Right forelimb (tissue), 1 donor: Measurements from ENCODE around the gene TMEM131.
"Not testable (repeated sequence)": the region's sequence is repeated elsewhere in the genome, so short reads cannot be mapped to it uniquely, and the experiment has no call there.

ENCODE experiments used
- DNase-seq: peaks from one replicate; pipeline ENCODE4 v3.0.0-alpha.2; 2018

Gene TMEM131, protein sequence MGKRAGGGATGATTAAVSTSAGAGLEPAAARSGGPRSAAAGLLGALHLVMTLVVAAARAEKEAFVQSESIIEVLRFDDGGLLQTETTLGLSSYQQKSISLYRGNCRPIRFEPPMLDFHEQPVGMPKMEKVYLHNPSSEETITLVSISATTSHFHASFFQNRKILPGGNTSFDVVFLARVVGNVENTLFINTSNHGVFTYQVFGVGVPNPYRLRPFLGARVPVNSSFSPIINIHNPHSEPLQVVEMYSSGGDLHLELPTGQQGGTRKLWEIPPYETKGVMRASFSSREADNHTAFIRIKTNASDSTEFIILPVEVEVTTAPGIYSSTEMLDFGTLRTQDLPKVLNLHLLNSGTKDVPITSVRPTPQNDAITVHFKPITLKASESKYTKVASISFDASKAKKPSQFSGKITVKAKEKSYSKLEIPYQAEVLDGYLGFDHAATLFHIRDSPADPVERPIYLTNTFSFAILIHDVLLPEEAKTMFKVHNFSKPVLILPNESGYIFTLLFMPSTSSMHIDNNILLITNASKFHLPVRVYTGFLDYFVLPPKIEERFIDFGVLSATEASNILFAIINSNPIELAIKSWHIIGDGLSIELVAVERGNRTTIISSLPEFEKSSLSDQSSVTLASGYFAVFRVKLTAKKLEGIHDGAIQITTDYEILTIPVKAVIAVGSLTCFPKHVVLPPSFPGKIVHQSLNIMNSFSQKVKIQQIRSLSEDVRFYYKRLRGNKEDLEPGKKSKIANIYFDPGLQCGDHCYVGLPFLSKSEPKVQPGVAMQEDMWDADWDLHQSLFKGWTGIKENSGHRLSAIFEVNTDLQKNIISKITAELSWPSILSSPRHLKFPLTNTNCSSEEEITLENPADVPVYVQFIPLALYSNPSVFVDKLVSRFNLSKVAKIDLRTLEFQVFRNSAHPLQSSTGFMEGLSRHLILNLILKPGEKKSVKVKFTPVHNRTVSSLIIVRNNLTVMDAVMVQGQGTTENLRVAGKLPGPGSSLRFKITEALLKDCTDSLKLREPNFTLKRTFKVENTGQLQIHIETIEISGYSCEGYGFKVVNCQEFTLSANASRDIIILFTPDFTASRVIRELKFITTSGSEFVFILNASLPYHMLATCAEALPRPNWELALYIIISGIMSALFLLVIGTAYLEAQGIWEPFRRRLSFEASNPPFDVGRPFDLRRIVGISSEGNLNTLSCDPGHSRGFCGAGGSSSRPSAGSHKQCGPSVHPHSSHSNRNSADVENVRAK (N-terminal part only)

DNA sequence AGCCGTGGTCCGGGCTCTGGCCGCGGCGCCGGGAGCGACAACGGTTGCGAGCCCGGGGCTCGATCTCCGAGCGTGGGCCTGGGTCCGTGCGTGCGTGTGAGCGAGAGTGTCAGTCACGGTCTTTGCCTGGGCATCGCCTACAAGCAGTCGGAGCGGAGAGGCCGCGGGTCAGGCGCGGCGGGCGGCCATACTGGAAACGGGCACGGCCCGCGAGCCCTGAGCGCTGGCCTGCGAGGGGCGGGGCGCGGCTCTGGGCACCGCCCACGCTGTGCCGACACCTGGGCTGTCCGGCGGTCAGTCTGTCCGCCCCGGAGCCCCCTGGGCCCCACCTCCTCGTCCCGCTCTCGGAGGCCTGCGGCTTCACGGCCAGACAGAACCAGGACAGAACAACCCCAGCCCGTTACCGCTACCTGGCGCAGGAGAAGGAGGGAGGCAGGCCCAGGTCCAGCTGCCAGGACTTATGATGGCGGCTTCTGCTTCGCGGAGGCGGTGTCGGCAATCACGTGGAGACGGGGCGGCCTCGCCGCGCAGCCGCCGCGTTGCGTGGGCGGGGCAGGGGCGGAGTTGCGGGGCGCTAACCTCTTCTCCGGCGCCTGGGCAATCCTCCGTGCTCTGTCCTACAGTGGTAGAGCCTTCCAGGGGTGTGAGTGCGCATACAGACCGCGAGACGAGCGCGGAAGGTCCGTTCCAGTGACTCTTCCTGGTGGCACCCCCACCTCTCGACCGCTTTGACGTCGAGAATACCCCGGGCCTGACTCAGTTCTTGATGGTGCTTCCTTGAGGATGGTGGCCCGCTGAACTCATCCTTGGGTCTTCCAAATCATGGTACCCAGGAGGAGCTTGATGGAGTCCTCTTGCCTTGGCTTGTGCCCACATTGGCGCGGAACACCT, at the start of gene TMEM131:
Gene TMEM131, minus strand, starts transcription at position 215 of the 891 bp plus-strand sequence. CDS start 286 bp downstream, outside the sequence.
- DNase-seq, result peak; percentile 97

DNA sequence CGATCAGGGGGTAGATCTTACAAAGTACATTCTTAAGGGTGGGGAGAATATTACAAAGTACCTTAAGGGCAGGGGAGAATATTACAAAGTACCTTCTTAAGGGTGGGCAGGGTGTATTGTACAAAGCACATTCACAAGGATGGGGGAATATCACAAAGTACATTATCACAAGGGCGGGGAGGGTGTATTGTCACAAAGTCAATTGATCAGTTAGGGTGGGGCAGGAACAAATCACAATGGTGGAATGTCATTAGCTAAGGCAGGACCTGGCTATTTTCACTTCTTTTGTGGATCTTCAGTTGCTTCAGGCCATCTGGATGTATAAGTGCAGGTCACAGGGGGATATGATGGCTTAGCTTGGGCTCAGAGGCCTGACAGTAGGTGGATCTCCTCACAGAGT, 49.0 kb upstream of the TMEM131 start:
- DNase-seq, result not testable (repeated sequence)

DNA sequence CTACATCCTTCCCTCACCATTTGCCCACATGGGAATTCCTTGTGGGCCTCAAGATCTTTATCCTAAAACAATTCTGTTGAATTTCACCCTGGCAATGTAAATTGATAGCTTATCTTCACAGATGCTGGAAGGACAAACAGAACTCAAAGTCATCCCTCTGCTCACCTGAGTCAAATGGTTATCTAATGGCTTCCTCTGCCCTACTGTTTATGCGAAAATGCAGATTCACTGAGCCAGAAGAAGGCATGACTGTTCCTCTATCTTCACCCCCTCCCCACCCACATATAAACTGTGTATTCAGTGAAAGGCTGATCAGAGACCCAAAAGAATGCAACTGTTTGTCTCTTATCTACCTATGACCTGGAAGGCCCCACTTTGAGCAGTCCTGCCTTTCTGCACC, 47.4 kb upstream of the TMEM131 start:
- DNase-seq, result no peak

DNA sequence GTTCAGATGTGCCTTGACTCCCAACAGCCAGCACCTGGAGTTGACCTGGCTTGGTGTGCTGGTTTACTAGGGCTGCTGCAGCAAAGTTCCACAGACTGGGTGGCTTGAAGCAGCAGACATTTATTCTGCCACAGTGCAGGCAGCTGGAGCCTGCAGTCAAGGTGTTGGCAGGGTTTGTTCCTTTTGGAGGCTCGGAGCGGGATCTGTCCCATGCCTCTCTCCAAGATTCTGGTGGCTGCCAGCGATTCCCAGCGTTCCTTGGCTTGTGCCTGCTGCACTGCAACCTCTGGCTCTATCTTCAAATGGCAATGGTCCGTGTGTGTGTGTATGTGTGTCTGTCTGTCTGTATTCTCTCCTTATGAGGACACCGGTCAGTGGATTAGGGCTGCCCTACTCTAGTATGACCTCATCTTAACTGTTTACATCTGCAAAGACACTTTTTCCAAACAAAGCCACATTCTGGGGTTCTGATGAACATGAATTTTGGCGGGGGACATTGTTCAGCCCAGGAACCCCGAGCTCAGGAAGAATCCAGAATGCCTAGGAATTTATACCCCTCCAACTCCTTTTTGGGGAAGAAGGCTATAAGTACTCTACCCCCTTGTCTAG, 44.7 kb upstream of the TMEM131 start:
- no peak for DNase-seq

DNA sequence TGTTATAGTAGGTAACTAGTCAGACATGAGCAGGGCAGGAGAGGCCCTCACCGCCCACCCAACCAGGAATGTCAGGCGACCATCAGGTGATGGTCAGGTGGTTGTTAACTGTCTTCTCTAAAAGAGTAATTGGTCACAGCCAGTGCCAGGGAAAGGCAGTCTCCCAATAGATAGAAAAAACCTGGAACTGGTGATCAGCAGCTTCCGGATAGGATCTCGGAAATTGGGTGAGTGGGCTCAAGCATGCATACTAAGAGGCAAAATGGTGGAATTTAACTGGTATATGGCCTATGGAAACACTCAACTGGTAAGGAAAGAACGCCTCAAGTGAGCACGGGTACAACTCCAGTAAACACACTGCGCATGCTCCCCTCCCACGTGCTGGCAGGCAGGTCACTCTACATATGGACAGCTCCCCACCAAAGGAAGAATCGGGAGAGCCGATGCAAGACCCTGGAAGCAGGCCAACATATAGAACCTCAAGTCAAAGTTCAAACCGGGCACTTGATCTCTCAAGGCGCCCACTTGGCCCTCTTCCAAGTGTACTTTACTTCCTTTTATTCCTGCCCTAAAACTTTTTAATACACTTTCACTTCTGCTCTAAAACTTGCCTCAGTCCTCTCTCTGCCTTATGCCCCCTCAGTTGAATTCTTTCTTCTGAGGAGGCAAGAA, 43.5 kb upstream of the TMEM131 start:
- no peak for DNase-seq

DNA sequence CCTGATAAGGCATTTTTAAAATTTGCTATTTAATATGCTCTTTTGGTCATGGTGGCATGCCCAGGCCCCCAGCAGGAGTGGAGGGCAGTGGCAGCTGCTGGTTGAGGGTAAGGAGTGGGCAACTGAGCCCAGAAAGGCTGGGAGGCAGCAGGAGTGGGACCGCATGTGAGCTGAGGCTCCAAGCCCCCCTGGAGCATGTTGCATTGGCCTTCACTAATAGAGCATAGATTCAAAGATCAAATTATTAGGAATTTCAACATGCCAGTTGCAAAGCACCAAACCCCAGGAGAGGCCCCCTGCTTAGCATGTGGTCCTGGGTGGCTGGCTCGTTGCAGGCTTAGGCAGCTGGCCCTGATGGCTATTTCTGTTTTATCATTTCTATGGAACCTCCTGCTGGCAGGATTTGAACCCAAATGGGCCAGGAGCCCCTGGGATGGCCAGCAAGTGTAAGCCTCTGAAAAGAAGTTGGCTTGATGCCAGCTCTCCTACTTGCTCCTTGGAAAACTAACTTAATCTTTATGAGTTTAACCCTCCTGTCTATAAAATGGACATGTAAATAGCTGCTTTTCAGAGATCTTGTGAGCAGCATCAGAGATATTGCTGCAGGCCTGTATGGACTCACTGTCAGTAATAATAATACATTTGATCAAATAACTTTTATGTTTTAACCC, 42.1 kb upstream of the TMEM131 start:
- DNase-seq, result no peak

DNA sequence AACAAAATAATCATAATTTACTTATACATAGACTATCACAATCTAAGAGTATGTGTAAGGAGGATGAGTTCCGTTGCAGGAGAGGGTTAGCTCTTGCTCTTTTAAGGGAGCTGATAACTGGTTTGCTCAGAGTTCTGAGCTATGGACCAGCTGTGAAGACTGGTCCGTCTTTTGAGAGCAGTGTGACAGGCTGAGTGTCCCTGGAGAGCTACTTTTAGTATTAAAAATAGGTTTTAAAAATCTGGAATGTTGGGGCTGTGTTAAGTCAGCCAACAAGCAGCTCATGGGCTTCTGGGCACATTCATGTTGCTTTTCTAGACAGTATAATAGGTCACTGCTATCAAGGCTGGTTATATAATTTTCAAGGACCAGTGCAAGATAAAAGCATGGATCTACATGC, 41.5 kb upstream of the TMEM131 start:
- no peak for DNase-seq

DNA sequence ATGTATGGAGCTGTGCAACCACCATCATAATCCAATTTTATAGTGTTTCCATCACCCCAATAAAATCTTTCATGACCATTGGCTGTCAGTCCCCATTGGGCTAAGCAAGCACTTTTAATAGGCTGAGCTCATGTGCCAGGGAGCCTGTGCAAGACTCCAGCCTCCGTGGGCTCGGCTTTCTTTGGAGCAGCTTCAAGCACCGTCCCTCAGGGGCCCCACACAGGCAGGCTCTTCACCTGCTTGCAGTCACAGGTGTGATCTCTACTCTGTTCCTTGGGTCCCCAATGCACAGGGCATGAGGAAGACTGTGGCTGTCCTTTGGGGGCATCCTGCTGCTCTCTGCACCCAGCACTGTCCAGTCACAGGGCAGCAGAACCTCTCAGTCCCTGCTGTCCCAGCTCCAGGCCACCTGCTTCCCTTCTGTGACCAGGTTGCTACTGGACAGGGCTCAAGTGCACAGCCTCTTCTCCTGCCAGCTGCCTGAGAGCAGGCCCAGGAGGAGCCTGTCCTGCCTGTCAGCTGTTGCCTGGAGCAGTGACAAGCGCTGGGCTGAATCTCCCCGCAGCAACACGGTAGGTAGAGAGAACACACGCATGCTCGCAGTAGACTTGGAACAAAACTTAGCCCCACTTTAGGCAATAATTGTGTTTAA, 40.7 kb upstream of the TMEM131 start:
- DNase-seq, result no peak

DNA sequence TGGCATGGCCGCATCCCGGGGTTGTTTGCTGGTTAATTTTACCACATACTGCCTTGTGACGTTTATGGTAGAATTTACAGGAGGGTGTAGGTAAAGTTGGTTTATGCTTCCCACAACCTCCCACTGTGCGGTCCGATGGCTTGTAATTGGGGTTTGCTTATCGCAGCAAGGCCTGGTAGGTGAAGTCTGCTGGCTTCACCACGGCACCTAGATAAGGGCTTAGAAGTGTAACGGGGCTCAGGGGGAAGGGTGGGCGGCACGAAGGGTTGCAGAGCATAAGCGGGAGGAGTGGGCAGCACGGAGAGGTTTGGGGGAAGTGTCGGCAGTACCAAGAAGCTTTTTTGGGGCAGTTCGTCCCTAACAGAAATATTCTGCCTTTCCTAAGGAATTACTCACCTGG, 39.0 kb upstream of the TMEM131 start:
- DNase-seq, result no peak

DNA sequence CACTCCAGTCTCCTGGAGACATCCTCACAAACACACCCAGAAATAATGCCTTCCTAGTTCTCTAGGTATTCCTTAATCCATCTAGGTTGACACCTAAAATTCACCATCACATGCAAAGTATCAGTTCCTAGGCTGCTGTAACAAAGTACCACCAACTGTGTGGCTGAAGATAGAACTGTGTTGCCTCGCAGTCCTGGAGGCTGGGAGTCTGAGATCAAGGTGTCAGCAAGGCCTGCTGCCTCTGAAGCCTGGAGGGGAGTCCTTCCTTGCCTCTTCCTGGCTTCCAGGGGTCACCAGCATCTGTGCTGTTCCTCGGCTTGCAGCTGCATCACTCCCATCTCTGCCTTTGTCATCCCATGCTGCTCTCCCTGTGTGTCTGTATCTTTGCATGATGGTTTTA, 36.3 kb upstream of the TMEM131 start:
- DNase-seq, result no peak

DNA sequence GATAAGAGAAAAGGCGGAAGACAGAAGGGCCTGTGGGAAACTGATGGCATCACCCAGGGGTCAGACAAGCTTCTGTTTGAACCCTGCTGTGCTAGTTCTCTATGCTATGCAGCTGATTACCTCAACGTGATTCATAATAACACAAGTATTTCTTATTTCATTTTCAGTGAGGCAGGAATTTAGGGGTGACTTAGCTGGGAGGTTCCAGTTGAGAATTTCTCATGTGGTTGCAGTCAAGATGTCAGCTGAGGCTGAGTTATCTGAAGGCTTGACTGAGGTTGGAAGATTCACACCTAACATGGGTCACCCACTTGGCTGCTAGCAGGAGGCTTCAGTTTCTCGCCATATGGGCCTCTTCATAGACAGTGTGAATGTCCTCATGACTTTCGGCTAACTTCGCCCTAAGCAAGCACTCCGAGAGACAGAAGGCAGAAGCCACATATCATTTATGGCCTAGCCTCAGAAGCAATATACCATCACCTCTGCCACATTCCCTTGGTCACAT, 34.0 kb upstream of the TMEM131 start:
- DNase-seq, result no peak

DNA sequence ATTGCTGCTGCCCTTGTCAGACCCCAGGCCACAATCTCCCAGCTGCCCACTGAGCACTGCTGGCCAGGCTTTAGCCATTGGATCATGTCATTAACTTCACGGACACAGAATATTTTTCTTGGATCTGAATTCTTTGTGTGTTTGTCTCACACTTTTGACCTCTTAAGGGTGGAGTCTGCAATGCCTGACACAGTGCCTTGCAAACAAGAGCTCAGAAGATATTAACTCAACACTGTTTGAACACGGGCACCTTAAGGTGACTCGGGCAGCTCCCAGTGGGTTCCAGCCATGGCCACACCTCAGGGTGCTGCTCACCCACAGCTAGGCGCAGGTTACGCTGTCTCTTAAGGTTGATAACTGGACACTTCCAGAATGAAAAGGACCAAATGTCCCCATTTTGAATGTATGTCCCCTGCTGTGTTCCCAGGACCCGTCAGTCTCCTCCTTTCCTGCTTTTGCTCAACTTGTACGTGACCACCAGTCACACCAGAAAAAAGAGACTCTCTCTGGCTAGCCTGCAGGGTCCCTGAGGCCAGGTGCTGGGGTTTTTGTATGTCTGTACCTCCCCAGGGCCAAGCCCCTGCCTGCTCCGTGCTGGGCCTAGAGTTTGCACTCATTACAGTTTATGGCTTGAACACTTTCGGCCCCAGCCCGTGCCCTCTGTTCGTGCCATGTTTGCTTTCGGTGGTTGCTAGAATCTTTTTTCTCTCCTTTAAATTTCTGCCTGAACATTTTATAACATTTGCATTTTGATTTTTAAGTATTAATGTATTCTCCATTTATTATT, 33.4 kb upstream of the TMEM131 start:
- DNase-seq, result no peak

DNA sequence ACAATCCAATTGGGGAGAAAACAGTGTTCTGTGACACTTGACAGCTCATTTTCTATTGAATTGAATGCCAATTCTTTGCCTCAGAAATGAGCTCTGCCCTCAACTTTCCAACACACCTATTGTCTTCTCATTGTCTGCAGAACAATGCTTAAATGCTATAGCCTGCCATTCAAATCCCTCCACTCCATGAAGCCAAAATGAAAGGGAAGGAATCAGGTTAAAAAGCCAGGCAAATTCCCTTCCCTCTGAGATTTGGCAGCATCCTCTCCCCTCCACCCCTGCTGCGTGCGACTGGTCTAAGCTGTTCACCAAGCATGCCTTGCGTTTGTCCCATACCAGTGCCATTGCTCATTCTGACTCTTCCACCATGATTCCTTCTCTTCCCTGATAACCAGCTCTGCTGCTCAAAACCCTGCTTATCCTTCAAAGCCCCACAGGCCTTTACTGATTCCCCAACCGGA, 32.4 kb upstream of the TMEM131 start:
- DNase-seq, result no peak

DNA sequence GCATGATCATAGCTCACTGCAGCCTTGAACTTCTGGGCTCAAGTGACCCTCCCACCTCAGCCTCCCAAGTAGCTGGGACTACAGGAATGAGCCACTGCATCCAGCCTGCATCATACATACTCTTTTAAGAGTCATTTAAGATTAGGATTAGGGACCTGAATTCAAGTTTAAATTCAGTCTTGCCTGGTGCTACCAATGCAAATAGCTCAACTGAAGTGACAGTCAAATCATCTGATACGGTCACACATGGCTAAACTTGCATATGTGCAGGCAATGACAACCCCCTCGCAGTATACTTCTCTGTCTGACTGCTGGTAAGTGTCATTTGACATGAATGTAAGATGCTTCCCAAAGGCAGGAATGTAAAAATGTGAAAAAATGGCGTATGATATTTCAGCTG, 31.8 kb upstream of the TMEM131 start:
- no peak for DNase-seq

DNA sequence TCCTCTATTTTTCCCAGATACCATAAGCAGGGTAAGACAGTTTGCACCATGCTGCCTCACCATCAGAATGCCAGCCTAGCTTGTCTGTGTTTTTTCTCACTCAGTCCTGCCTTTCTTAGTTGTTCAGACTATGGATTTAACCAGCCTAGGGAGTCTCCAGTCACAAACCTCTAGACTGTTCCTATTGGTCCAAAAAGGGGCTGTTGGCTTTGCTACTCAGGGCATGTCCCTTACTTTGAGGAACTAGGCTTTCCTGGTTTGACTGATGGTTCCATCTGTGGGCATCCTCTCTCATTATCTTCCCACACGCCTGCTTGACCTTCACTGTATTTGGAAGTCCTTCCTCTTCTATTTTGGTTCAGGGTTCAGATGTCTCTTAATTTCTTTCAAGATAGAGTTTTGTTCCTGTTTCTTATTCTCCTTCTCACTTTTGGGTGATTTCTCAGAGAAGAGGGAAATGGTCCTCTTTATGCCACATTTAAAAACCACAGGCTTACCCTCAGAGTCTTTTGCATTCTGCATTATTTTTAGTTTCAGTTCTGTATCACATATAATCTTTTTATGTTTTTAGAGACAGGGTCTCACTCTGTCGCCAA, 31.3 kb upstream of the TMEM131 start:
- no peak for DNase-seq

DNA sequence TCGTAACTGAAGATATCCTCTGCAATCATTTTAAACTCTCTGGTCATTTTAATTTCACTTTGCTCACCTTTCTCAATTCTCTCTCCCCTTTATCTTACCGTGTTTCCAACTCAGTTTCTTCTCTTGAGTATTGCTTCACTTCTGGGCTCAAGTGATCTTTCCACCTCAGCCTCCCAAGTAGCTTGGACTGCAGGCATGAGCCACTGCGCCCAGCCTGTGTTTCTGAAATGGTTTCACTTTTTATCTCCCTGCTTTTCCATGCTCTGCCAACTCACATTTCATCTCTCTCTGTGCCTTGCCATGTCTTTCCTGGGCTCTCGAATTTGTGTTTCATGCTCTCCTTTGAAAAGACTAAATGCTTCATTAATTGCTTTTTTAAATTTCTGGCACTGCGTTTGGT, 30.5 kb upstream of the TMEM131 start:
- DNase-seq, result no peak

DNA sequence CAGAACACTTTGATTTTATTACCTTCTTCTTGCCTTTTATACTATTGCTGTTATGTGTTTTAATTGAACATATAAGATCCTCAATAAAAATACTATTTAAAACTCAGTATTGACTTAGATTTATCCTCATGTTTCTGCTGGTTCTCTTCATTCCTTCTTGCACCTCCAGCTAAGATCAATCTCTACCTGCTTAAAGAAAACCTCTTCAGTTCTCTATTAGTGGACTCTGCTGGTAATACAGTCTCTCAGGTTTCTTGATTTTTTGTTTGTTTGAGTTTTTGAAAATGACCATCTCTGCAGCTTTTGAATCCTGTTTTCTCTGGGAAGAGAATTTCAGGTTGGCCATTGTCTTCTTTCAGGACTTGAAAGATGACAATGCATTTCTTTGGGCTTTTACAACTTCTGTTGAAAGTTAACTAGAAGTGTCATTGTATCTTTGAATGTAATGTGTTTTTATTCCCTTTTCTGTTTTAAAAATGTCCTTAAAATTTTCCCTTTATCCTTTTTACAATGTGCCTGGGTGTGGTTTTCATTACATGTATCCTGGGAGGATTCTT, 29.8 kb upstream of the TMEM131 start:
- no peak for DNase-seq

DNA sequence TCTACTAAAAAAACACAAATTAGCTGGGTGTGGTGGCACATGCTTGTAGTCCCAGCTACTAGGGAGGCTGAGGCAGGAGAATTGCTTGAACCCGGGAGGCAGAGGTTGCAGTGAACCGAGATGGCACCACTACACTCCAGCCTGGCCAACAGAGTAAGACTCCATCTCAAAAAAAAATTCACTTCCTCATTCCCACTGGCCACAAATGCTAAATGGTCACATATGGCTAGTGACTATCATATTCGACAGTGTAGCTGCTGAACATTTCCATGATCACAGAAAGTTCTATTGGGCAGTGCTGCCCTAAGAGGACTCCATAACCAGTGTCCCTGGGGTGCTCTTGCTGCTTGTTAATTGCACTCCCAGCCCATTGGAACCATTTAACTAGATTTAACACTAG, 26.3 kb upstream of the TMEM131 start:
- not testable (repeated sequence) for DNase-seq
